ENCODE data around the gene TMEM250.

GRCh38 chr9:136095070-136096058 is 23.3 kb downstream of the TMEM250 start, which contains the start of gene NACC2:
- TF ChIP-seq, protein P1, sequence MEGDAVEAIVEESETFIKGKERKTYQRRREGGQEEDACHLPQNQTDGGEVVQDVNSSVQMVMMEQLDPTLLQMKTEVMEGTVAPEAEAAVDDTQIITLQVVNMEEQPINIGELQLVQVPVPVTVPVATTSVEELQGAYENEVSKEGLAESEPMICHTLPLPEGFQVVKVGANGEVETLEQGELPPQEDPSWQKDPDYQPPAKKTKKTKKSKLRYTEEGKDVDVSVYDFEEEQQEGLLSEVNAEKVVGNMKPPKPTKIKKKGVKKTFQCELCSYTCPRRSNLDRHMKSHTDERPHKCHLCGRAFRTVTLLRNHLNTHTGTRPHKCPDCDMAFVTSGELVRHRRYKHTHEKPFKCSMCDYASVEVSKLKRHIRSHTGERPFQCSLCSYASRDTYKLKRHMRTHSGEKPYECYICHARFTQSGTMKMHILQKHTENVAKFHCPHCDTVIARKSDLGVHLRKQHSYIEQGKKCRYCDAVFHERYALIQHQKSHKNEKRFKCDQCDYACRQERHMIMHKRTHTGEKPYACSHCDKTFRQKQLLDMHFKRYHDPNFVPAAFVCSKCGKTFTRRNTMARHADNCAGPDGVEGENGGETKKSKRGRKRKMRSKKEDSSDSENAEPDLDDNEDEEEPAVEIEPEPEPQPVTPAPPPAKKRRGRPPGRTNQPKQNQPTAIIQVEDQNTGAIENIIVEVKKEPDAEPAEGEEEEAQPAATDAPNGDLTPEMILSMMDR (conservative IDR thresholded peaks at IDR 0.05; ENCODE audit: low read depth, low read length): no peak
- no peak for TF ChIP-seq POLR2A (IDR thresholded peaks at IDR 0.05; ENCODE audit: low read depth, low read length)
- no peak for TF ChIP-seq SMC3 (IDR thresholded peaks at IDR 0.05; ENCODE audit: low read depth, low read length)
- no peak for TF ChIP-seq RFX5 (IDR thresholded peaks at IDR 0.05; ENCODE audit: low read depth, low read length)

Measured in IMR-90 (cell line).